NCI-H1105 treated with DMSO at 0.1 percent for 48 hours (cell line): ENCODE measurements around the gene KCNIP4.
"Not testable (repeated sequence)": the region's sequence is repeated elsewhere in the genome, so short reads cannot be mapped to it uniquely, and the experiment has no call there.

Experiments used
- DNase-seq: peaks from one replicate; lab custom pipeline; 2025; lab: John Stamatoyannopoulos, UW

KCNIP4 gene

DNA sequence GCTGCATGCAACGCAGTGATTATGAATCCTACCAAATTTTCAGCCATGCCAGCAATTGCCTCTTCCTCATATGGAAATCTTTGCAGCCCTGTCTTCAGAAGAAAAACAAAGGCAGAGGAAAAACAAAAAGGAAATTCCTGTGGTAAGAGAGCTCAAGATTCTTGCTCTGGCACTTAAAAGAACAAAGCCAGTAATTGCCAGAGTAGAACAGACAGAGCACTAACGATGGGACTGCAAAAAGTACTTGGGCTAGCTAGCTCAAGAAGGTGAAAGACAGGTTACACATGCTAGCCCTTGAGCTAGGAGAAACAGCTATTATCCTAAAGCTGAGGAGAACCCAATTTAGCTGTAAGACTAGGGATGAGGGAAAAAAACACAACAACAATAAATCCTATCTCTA, 582.3 kb downstream of the KCNIP4 start:
- DNase-seq: no peak

DNA sequence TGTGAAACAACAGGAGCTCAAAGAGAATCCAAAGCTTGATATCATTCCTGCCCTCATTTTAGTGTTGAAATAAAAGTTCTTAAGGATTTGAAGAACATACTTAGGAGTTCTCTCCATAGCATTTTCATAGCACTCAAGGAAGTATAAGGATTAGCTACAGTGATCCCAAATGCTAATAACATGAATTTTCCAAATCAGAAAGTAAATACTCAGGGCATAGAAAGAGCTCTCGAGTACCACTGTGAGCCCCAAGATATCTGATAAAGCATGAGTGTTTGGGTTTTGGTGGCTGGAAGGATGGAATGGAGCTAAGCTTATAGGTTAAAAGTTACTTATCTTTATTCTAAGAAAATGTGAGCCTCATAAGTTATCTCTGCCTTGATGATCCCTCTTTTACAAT, 584.9 kb downstream of the KCNIP4 start:
- no peak for DNase-seq

DNA sequence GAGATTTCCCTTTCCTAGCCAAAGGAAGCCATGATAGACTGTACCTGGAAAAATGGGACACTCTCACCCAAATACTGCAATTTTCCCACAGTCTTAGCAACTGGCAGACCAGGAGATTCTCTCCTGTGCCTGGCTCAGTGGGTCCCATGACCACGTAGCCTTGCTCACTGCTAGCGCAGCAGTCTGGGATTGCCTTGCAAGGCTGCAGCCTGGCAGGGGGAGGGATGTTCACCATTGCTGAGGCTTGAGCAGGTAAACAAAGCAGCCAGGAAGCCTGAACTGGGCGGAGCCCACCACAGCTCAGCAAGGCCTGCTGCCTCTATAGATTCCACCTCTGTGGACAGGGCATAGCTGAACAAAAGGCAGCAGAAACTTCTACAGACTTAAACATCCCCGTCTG, 596.2 kb downstream of the KCNIP4 start:
- not testable (repeated sequence) for DNase-seq

DNA sequence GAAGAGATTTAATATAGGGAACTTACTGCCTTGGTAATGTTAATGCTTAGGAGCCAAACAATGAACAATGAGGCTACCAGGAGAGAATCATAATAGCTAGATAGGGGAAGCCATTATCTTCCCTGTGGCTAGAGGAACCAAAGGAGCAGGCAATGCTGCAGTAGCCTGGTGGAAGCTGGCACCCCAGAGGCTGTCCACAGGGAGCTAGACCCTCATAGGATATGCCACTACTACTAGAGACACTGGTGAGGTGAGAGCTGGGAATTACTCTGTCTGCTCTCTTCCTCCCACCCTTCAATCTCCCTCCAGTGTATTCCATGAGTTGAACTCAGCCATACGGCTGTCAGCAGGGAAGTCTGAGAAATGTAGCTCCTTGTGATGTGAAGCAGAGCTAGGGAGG, 601.4 kb downstream of the KCNIP4 start:
- no peak for DNase-seq

DNA sequence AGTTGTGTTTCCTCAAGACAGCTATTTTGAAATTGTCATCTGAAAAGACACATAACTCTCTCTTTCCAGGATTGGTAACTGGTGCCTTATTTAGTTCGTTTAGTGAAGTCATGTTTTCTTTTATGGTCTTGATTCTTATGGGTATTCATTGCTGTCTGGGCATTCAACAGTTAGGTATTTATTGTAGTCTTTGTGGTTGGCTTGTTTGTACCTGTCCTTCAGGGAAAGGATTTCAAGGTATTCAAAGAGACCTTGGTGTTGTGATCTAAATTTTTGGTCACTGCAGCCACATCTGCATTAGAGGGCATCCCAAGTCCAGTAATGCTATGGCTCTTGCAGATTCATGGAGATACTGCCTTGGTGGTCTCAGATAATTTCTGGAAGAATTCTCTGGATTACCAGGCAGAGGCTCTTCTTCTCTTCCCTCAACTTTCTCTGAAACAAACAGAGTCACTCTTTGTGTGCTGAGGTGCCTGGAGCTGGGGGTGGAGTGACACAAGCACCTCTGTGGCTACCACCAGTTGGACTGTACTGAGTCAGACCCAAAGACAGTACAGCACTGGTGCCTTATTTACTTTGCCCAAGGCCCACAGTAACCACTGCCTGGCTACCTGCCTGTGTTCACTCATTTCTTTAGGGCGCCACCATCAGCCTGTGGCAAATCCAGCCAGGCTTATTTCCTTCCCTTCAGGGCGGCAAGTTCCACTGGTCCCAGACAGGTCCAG, 620.4 kb downstream of the KCNIP4 start:
- no peak for DNase-seq

DNA sequence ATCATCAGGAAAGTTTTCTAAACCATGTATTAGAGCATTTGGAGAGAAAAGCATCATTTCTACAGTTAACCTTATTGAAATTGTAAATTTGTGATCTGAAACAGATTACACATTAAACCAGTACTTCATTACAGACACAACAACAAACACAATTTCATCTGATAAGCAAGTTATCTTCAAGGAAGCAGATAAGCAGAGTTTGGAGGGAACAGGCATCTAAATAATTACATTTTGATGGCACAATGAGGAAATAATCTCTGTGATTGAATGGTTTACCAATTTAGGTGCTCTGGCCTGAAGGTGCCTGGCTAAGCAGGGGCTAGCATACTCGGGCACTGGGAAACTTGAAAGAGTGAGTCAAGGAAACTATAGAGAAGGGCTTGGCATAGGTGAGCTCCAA, 628.5 kb downstream of the KCNIP4 start:
- no peak for DNase-seq

DNA sequence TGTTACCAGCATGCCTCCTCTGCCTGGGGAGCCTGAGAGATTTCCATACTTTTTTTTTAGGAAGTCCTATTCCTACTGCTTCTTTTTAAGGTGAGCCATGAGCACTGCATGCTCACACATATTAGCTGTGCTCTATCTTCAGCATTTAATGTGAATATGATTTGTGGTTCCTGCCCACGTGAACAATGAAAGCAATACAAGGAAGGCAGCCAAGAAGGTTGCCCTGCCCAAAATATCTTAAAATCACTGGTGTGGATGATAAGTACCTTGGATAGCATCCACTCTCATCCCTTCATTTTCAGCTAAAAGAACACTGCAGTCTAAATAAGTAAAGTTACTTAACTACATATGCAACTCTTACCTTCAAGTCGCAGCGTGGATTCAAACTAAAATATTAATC, 640.9 kb downstream of the KCNIP4 start:
- DNase-seq: no peak

DNA sequence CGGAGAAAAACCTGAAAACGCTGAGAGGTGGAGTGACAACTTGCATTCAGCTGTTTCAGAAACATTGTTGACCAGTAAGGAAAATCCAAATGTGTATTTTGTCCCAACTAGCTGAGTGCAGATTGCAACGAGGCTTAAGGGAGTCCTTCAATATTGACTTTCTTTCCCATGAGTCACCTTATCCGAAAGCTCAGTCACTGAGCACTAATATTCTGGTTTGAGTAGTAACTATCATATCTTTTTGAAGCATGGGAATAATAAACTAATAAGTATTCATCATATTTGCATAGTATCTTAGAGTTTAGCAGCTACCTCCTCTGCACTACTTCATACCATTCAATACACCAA, 644.1 kb downstream of the KCNIP4 start:
- DNase-seq: no peak

DNA sequence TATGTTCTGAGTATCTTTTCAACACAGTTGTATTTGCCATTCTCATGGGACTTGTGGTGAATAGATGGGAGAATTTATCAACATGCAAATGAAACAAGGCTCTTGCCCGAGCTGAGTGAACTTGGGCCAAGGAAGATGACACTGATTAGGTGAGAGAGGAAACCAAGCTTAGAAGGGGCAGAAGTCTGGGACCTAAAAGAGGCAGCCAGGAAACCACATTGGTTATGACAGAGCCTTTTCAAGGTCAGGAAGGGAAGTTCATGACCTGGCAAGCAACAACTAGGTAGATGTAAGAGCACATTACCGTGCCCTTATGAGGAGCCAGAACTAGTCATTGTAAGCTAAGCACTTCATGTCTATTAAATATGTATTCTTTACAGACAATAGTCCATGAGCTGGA, 658.0 kb downstream of the KCNIP4 start:
- DNase-seq: no peak

DNA sequence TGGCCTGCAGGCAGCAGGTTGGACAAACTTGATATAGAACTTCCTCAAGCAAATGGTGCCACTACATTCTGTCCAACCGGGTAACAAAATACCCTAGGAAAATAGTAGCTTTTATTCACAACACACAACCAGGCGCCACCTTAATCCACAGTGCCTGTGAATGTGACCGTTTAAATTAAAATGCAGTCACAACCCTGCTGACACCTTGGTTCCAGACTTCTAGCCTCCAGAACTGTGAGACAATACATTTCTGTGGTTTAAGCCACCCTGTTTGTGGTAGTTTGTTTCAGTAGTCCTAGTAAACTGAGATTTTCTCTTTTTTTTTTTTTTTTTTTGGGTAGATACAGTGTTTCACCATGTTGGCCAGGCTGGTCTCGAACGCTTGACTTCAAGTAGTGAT, 672.5 kb downstream of the KCNIP4 start:
- DNase-seq: no peak

DNA sequence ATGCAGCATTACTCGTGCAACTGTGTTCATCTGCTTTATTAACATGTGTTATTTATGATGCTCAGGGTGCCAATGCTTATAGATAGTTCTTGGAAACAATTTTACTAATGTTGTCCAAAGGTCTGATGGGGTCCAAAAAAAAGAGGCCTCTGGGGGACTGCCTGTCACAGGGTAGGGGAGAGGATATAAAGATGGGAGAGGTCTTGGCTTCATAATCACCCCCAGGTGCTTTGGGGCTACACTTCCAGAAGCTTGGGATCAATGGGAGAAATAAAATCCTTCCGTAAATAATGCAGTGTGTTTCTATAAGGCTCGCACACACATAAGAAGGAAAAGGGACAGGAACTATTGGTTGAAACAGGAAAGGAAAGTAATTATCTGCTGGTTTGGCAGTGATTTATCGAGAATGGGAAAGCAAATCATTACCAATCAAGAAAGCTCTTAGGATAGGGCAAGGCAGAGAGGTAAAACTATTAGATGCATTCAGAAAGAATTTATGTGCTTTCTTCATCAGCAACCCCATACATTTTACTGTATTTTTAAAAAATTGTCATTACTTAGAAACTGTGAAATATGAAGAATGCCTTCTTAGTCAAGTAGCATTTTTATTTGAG, 677.0 kb downstream of the KCNIP4 start:
- no peak for DNase-seq

DNA sequence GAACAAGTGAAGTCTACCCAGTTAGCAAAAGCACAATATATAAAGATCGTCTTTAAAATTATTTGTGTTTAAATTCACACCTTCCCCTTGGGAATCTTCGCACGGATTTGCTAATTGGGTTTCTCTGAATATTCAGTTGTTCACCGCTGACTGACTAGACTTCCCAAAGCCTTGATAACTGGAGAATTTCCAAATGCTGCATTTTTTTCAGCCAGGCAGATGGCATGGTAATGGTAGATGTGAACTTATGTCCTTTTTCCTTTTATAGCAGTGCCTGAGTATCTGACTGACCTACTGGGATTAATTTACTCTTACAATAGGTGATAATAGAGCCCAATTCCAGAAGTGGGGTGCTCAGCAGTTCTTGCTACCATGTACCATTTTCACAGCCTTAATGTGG, 700.2 kb downstream of the KCNIP4 start:
- DNase-seq: no peak

DNA sequence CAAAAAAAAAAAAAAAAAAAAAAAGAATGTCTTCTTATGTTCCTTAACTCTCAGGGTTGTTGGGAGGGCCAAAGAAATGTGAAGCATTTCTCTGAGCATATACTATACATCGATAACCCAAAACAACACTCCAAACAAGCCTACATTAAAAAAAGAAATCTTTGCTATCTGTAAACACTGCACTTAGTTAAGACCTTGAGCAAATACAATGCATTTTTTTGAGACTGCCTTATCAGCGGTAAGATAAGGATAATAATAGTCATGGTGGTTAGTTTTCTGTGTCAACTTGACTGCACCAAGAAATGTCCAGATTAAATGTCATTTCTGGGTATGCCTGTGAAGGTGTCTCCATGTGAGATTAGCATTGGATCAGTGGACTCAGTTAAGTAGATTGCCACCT, 706.4 kb downstream of the KCNIP4 start:
- no peak for DNase-seq

DNA sequence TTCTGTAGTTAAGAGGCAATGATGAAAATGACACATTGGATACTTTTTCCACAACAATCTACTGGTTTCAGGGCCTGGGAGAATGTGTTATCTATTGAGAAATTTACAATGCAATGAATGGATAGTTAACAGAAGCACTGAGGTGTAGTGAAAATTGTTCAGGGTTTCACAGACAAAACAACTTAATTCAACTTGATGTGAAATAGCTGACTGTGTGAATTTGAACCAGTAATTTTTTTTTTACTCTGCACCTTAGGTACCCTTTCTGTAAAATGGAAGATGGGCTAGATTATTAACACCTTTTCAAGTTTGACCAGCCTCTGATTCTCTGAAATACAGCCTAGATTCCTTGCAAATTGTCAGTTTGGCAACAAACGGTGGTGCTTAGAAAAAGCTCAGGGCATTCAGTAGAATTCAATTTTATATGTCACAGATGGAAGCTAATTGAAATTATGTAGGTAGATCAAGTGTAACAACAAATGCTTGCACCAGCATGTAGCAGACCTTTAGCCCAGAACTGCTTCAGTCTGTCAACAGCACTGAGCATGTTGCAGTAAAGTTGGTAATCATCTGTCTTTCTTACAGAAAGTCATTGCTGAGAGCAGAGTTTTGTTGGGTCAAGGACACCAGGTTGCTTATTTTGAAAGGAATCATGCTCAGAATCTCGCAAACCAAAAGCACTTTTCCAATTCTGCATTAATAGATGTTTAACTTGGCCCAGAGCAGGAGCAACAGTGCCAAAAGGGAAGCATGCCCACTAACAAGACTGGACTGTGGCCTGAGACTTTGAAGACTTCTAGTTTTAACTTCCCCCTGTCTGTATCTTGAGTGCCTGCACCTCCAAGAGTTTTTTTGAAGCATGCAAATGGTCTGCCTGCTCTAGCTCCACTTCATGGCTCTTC, 721.7 kb downstream of the KCNIP4 start:
- no peak for DNase-seq

DNA sequence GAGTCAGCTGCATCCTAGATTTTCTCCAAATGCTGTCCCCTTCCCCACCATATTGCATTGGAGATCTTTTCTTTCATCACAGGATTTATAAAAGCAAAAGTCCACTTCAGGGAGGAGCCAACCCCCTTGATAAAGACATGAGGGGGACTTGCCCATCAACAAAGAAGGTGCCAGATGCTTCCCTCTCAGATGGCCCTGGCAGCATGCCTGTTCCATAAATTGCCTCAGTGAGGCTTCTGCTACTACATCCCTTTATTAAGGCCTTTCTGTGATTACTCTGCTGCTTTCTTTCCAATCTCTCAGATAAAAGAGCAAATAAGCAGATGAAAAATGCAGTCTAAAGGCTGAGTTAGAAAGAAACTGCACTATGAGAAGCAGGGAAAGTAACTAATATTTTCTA, 736.7 kb downstream of the KCNIP4 start:
- DNase-seq: no peak

DNA sequence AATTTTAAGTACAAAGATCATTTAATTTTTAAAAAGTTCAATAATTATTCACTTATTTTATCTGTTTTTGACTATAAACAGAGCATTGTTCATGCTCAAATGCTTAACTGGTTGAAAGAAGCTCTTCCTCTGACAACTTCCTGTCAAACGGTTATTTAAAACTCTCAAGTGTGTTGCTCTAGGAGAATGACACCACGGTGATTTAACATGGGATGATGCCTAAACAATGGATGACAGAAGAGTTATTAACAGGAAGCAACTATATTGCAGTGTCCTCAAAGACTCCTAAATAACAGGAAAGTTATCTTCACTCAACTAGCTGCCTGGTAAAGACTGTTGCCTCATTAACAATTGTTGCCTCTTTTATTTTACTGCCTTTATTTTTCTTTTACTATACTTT, 738.7 kb downstream of the KCNIP4 start:
- no peak for DNase-seq

DNA sequence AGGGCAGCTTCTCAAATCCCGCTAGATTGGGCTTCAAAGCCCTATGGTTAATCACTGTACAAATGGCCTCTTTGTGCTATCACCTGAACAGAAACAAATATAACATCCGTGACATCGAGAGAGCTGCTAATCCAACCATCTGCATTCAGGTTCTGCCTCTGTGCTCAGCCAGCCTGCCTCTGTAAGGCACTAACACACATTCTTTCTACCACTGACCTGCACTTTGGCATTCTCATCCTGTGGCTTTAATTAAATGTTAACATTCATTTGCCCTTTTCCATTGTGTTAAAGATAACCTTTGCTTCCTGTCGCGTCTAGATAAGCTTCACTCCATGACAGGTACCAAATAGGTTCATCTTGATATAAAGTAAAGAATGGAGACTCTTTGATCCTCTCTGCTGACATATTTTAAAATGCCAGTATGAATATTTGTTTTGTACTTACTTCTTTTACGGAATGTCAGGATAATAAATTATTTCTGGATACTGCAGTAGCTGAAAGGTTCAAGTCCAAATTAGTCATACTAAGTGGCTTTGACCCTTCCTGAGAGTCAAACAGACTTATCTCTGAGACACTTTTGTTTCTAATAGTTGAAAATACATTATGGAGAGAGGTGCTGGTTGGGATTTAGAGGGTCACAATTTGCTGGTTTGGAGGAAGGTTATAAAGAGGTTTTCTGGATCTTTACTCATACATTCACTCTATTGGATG, 742.6 kb downstream of the KCNIP4 start:
- DNase-seq: no peak

DNA sequence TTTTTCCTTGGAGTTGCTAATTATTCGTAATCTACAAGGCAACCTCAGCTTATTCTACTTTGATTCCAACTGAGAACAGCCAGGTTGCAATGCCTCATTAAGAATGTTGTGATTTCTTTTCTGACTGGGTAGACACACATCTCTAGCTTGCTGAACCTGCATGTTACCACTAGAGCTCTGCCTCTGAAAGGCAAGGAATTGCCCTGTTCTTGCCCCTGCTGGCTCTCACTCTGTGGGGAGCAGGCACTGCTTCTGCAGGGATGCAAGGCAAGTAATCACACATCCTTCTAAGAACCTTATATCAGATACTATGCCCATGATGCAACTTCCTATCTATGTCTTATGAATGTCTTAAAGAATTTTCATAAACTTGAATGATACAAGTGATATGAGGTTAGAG, 745.2 kb downstream of the KCNIP4 start:
- no peak for DNase-seq

DNA sequence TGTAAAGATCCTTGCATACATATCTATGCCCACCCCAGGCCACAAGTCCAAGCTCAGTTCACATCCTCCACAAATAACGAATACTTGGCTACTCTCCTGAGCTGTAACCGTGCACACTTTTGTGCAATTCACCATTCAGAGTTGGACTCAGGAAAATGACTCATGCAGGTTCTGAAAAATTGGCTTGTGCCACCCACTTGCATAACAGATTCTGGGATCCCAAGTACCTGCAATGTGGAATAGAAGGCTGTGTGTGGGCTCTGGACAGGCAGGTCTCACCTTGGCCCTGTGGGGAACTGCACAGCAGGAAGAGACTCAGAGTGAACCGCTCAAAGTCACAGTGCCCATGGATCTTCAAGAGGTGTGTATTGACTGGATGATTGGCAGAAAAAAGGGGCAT, 745.6 kb downstream of the KCNIP4 start:
- DNase-seq: no peak

DNA sequence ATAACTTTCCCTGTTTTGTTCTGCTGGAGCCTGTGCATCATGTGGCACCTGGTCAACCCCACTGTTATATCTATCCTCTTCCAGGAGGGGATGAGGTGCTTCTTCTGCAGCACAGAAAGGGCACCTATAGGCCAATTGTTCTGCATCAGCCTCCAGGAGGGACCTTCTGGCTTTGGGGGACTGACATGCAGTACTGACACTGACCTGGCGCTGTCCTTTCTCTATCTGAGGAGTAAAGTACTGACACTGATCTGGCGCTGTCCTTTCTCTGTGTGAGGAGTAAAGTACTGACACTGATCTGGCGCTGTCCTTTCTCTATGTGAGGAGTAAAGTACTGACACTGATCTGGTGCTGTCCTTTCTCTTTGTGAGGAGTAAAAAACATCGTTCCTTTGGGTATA, 749.9 kb downstream of the KCNIP4 start:
- no peak for DNase-seq

DNA sequence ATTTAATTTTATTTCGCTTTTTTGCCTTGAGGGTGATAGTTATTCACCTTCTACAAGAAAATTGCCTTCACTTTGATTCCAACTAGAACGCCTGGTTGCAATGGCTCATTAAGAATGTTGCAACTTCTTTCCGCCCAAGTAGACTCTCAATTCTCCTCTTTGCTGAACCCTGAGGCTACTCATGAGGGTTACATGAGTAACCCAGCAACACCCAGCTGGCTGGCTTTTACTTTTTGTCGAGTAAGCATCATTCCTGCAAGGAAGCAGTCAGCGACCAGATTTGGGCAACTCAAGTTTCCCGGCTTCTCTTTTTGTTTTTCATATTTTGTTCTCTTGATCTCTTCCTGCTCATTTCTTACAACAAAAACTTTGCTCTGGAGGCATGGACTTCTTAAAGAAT, 752.9 kb downstream of the KCNIP4 start:
- no peak for DNase-seq

DNA sequence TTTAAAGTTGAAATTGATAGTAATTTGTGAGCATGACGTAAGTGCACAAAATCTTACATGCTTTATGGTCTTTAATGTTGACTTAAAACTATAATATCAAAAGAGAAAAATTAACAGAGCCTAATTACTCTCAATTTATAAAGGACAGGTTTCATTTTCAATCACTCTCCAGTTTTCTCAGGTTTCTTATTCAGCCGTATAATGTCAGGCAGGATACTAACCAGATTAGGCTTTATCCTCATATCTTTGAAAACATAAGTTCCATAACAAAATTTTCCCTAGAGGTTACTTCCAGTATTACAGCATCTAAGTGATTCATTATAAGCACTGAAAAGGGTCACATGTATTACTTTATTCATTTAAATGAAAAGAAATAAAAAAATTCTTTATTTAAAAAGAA, 756.2 kb downstream of the KCNIP4 start:
- no peak for DNase-seq

DNA sequence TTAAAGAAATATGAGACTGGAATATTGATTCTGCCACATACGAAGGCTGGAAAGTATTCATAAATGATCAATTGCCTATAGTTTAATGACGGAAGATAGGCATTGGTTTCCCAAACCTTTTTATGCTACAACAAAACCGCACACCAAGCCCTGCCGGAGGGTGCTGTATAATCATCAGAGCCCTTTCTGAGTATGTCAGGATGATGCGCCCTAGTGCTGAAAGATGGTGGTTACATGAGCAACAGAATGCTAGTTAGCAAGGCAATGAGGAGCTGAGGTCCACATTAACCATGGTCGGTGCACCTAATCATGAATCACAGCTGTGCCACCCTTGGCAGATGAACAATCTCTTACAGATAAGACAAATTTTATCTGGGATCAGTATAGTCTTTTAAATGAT, 757.3 kb downstream of the KCNIP4 start:
- no peak for DNase-seq
